IPS DF 19.7 (cell line): ENCODE results near the gene PRICKLE4.
"Not testable (repeated sequence)": the region's sequence is repeated elsewhere in the genome, so short reads cannot be mapped to it uniquely, and the experiment has no call there.

Experiments
- DNase-seq: peaks from one replicate; pipeline ENCODE4 v3.0.0-alpha.2; 2013; ENCODE audit warnings: low read depth, low spot score

The PRICKLE4 gene

DNA sequence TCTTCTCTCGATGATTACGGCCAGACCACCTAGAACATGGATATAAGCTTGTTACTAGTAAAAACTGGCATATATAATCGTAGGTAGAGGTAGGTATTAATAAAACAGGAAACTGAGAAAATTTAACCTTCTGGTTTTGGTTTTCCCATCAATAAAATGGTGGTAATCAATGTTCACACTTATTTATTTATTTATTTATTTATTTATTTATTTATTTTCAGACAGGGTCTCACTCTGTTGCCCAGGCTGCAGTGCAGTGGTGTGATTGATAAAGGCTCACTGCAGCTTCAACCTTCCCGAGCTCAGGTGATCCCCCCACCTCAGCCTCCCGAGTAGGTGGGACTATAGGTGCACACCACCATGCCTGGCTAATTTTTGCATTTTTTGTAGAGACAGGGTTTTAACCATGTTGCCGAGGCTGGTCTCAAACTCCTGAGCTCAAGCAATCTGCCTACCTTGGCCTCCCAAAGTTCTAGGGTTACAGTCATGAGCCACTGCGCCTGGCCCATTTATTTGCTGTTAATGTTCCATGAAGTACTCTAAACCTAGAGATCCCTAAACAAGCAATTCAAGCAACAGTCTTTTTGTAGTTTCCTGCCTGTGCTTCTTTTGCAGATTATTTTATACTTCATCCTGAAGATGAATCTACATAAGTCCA is 18.4 kb downstream of the PRICKLE4 start:
- no peak for DNase-seq

DNA sequence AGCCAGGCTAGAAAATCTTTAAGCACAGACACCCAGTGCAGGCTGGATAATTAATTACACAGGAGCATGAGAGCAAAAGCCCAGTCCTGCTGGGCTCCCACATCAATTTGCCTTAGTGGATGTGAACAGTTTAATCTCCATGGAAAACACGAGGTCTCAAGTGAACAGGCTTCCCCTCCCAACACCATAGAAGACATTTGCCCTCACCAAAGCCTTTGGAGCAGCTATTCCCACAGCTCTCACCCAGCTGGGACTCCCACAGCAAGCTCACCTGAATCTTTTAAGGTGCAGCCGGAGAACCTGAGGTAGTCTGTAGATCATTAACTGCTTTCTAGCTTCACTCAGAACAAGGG is 19.0 kb downstream of the PRICKLE4 start:
- no peak for DNase-seq

DNA sequence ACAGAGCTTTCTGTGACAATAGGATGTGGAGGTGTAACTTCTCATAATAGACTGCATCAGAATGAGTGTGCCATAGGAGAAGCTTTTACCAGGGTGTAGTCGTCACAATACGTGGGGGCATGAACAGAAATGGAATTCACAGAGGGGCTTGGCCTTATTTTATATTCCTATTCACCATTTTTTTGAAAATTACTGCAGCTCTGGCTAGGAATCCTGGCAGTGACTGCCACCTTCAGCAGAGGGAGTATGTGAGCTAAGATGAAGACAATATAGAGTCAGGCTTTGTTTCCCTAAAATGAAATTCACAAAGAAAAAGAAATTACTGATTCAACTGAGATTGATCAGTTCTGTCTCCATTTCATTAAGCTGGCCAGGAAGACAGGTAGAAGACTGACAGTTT is 20.8 kb downstream of the PRICKLE4 start:
- no peak for DNase-seq

DNA sequence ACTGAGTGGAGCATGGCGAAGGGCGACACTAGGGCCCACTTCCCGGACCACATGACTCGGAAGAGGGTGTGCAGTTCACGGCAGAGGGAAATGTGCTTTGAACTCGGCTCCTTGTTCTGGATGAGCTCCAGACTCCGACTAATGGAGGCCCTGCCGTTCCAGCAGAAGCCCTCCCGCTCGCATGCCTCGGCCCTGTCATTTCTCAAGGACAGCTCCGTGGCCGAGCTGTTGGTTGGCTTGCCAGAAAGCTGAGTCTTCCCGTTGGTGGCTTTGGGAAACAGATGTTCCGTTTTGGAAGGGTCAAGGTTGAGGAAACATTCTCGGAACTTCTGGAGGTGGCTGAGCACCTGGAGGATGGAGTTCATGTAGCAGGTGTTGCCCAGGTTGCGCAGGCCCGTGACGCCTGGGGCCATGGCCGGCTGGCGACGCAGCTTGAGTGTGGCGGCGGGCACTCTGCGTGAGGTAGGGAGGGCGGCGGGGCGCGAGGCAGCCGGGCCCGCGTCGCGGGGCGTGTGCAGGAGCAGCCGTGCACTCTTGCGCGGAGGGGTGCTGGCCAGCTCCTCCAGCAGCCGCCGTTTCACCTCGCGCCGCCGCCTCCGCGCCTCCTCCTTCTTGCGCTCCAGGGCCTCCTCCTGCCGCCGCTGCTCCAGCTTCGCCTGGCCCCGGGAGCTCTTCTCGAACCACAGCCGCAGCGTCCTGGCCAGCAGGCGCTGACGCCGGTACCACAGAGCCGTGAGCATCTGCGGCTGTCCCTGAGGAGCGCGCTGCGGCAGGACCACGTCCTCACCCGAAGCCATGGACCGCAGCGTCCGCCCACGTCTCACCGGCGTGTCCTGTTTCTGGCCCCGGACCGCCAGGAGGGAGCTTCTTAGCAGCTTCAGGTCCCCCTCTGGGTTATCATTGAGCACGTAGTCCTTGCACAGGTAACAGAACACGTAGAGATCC is 25.5 kb downstream of the PRICKLE4 start:
- DNase-seq: no peak

DNA sequence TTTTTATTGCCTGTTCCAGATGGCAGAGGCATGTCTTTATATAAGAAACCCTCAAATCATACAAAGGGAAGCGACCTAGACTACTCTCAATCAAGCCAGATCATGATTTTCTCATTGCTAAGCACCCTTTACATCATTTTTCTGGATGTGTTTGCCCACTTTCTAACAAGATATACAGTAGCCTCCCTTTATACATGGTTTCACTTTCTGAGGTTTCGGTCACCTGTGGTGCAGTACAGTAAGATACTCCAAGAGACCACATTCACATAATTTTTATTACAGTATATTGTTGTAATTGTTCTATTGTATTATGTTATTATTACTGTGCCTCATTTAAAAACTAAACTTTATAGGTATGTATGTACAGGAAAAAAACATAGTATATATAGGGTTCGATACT is 30.5 kb downstream of the PRICKLE4 start:
- no peak for DNase-seq

DNA sequence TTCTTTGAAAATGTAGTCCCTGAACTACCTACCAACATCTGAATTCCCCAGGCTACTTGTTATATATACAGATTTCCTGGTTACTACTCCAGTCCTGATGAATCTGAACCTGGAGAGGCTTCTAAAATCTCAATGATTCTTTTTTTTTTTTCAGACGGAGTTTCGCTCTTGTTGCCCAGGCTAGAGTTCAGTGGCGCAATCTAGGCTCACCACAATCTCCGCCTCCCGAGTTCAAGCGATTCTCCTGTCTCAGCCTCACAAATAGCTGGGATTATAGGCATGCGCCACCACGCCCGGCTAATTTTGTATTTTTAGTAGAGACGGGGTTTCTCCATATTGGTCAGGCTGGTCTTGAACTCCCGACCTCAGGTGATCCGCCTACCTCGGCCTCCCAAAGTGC is 31.4 kb downstream of the PRICKLE4 start:
- not testable (repeated sequence) for DNase-seq

DNA sequence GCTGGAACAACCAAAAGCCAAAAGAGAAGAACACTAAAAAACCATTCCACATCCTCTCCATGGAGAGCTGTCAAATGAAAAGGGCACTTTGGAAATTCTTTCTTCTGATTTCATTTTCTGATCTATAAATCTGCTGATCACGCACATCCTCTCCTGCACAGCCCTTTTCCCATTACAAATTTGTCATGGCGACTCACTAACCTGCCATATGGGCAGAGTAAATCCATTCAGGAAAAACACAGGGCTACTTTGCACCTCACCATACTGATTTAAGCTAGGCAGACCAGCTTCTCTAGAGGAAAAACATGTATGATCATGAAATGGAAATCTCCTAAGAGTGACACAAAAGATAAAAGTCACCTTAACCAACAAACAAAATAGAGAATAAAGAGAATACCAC is 32.9 kb downstream of the PRICKLE4 start:
- no peak for DNase-seq

DNA sequence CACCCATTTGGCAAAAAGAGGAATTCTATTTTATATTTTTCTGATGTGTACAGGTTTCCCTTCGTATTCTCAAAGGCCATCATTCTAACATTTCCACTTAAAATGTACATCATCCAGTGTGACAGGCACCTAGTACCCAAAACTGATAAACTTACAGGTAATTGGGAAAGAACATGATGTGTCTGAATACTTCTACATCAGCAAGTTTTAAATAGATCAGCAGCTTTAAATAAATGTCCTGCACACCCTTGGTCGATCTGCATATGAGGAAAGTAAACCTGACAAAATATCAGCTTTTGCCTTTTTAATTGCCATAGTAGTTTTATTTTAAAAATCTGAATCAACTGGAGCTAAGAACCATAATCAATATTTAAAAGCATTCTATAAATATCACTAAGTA is 33.4 kb downstream of the PRICKLE4 start:
- no peak for DNase-seq

DNA sequence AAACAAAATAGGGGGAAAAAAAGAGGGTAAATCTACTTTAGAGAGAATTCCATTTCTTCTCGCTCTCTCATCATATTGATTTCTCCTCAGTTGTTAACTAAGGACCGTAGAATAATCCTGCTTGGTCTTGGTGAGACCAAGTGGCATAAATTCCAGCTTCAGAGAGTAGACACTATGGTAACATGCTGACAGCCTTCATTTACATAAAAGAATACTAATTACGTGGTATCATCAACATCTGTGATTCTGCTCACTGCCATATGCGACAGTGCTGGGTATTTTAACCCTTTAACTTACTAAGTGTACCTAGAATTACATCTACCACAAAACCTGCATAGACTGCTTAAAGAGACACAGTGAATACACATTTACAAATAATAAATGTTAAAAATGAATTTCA is 34.0 kb downstream of the PRICKLE4 start:
- DNase-seq: no peak

DNA sequence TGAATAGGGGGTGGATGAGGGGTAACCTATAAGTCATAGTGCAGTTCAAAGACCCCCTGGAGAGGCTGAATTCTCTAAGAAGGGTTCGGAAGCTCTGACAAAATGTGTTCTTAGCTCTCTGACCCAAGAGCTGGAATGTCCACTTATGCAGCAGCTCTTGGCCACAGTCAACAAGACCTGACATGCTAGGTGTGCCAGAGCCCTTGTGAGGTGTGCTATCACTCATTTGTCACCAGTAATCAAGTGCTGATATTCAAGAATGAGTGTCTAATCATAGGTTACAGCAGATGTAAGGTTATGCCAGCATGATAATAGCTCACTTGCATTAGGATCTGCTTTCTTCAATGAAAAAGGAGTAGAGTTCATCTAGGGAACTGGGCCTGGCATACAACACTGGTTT is 35.0 kb downstream of the PRICKLE4 start:
- DNase-seq: no peak

DNA sequence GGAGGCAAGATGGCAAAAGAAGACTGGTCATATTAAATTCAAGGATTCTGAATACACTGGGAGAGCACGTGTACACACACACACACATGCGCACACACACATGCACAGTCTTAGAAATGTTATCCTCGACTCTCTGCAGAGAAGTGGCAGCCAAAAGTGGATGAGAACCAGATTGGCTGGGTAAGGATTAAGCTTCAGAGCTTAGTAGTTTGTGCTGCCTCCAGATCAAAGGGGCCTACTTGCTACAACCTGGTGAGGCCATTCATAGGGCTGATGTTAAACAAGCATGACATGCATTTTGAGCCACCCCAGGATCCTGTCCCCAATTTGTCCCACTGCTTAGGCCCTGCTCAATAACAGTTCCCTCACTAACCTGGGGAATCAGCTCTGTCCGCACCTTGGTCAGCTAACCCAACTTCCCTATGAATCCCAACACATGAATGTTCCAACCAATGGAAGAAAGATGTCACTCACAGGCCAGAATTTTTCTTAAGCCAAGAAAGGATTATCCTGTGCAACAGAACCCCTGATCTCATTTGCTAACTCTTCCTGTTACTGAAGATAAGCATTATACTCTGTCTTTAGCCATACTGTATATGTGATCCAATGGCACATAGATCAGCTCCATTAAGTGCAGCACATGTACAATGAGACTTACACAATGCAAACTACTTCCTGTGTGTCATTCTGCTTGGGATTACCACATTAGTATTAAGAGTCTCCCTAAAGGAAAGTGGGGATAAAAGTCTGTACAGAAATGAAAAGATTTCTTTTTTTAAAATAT is 37.9 kb downstream of the PRICKLE4 start:
- DNase-seq: no peak

DNA sequence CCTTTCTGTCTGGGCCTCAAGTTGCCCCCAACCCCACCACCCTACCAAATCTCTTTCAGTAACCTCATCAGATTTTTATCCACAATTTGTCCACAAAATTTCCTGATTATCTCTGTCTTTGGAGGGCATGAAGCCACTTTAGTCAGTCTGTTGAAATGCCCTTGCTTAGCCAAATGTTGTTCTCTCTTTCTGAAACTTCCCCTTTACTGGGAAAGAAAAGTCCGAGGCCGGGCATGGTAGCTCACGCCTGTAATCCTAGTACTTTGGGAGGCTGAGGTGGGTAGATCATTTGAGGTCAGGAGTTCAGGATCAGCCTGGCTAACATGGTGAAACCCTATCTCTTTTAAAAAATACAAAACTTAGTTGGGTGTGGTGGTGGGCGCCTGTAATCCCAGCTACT is 40.7 kb downstream of the PRICKLE4 start:
- DNase-seq: no peak

DNA sequence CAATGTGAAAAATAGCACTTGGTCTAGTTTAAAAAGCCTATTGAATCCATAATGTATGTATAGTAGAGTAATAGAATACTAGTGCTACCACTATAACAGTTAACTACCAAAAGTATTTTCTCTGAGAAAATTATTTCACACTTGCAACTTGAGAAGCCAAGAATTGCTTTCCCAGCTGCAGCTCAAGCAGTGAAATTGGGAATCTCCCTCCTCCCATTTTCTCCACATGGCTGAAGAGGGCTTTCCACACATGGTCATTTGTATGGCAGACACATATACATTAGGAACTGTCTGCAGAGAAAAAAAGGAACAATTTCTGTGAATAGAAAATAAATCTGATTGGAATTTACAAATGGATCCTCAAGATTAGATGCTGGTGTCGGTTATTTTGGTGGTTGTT is 41.4 kb downstream of the PRICKLE4 start:
- no peak for DNase-seq

DNA sequence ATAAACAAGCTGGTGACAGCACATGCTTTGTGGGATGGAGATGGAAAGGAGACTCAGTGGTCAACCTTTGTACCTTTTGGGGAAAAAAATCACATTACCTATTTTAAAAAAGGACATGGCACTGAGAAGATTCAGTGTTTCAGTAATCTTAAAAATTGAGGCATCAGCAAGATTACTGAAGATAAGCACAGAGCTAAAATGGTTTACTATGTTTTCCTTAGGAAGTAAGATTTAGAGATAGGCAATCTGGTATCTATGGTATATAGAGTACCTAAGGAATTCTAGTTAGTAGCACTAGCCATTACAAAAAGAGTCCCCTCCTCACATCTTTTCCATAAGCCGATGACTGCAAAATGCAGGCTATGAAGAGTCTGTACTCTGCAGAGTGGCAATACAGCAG is 42.6 kb downstream of the PRICKLE4 start:
- no peak for DNase-seq

DNA sequence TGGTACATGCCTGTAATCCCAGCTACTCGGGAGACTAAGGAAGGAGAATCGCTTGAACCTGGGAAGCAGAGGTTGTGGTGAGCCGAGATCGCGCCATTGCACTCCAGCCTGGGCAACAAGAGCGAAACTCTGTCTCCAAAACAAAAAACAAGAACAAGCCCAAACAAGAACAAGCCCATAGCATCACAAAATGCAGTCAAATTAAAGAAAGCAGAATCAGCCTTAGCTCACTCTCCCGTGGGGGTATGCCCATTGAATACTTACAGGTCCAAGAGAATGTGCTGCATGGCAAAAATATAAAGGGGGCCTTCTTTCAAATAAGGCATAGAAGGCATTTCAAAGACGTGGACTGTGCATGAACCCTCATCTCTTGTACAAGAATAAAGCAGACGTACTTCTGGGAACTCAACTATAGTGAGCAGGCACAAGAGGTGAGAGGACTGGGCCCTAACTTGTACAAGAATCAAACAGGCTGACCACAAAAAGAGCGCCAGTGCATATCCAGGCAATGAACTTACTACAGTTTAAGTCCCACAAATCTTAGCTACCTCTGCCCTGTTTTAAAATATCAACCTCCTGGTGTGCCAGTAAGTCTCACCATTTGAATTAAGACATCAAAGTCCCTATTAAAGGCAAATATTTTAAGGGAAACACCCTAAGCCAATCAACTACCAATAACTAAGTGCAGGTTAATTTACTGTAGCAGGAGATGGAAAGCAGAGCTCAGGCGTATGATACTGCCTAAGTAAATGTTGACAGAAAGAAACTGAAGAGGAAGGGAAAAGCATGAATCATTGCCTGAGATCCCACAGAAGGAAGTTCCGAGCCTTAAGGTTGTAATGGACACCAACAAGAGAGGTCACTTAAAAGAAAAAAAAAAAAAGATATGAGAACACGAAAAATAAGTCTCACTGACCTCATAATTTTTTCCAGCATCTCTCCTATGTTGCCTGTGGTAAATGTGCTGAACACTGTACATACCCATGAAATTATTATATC is 44.3 kb downstream of the PRICKLE4 start:
- no peak for DNase-seq

DNA sequence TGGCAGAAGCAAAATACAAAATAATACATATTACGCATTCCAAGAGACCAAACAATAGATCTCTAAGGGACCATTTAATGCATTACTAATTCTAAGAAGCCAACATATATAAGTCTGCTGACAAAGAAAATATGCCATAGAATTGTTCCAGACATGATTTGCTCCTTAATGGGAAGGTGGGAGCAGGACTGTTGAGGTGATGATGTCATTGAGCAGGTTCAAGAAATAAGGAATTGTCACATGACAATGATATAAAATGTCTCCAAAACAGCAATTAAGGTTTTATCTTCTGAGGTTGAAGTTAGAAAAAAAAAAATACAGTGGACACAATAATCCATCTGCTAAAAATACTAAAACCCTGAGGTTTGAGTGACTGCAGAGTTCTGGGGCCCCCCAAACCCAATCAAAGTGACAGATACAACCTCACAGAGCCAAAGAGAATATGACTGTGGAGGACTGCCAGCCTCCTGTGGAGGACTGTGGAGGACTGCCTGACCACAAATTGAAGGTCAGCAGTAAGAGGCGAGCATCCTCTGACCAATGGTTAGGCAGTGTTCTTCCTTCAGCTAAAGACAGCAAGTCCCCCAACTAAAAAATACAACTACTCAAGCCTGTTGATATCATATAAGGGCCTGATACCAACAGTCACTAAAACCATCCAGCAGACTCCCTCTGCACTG is 45.9 kb downstream of the PRICKLE4 start:
- DNase-seq: no peak

DNA sequence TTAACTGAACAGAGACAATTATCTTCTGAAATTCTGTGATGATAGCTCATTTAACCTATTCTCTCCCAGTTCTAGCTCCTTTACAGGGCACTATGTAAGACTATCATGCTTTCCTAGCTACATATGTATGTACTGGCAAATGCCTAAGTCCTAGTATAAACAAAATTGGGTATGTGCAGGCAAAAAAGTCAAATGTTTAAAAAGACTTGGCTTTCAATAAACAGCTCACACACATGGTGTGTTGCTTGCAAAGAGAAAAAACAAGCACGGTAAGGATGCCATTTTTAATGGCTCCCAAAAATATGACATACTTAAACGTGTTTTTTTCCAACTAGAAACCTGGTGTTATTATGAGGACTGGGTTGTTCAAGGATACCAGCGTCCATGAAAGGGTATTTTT is 51.7 kb downstream of the PRICKLE4 start:
- no peak for DNase-seq

DNA sequence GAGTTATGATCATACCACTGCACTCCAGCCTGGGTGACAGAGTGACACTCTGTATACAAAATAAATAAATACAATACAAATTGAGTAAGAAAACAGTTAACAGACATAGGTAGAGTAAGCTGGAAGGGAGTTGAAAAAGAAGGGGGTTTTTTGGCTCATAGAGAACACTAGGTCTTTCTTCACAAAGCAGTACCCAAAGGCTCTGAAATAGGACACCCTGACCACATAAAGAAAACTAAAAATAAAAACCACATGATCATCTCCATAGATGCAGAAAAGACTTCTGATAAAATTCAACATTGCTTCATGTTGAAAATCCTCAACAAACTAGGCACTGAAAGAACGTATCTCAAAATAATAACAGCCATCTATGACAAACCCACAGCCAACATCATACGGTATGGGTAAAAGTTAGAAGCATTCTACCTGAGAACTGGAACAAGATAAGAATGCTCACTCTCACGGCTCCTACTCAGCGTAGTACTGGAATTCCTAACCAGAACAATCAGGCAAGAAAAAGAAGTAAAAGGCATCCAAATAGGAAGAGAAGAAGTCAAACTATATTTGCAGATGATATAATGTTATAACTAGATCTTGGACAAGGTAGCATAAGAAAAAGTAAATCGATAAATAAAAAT is 55.6 kb downstream of the PRICKLE4 start:
- no peak for DNase-seq

DNA sequence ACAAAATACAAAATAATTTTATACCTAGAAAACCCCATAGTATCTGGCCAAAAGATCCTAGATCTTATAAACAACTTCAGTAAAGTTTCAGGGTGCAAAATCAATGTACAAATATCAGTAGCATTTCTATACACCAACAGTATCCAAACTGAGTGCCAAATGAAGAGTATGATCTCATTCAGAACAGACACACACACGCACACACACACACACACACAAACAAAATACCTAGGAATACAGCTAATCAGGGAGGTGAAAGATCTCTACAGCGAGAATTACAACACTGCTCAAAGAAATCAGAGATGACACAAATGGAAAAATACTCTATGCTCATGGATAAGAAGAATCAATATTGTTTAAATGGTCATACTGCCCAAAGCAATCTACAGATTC is 56.1 kb downstream of the PRICKLE4 start:
- no peak for DNase-seq
